ENCODE data around the gene FRYL.
"Not testable (repeated sequence)": the region's sequence is repeated elsewhere in the genome, so short reads cannot be mapped to it uniquely, and the experiment has no call there.

FRYL gene

DNA sequence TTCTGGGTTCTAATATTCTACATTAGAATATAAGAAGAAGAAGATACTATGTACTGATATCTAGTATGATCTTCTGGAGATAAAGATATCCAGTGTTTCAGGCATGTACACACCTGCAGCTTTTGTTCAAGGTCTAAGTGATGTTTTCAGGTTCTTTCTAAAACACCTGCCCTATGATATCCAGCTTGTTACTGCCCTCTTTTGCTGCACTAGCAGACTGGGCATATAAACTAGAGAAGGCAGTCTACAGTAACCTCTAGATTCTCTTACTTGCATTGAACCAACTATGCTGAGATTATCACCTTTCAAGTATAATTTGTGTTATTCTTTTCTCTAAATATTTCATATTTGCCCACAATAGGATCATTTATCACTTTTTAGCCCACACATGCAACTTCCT is 1.9 kb upstream of the FRYL start:
- no peak for DNase-seq

DNA sequence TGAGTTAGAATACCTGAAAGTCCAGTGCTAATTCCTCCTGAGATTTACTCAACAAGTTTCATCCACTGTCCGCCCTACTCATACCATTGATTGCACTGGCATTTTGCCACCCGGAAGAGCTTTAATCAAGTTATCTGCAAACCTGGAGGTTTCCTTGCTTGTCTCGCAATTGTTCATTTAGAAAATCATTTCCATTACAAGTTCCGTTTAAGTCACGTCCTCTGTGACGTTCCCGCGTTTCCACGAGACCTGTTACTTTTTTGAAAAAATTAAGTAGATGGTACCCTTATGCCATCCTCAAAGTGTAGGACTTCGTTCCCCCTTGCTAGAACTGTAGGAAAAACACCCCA is 761 bp upstream of the FRYL start:
- DNase-seq, result peak; percentile 51

DNA sequence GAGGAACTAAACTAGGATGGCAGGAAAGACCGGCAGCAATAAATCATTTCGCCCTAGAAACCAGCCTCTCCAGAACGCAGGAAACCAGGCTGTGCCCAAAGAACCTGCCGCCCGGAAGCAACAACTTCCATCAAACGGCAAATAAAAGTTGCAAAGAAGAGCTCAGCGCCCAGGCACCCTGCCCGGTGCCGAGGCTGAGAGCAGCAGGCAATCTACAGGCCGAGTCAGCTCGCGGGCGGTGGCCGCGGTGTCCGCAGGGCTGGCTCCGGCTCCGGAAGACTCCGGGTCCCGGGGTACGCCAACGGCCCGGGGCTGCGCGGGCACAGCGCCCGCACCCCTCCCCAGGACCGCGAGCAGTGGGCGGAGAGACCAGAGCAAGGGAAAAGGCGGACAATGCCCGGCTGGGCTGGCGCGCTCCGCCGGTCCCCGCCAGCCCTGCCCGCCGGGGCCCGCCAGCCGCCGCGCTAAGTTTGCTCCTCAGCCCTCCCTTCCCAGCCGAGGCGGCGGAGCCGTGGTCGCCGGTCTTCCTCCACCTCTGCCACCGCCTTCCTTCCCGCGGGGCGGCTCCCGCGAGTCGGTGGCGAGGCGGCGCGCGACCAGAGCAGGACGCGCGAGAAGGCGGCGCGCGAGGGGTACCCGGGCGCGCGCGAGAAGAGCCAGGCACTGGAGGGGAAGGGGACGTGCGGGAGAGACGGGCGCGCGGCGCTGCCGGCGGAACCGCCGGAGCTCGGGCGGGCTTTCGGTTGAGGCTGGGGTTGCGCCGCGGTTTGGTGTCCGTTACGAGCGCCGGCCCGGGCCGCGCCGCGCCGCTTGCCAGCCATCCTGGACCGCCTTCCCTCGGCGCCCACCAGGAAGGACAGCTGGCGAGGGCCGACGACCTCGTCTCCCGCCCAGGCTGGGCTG is 733 bp downstream of the FRYL start:
- DNase-seq, result peak; percentile 76

DNA sequence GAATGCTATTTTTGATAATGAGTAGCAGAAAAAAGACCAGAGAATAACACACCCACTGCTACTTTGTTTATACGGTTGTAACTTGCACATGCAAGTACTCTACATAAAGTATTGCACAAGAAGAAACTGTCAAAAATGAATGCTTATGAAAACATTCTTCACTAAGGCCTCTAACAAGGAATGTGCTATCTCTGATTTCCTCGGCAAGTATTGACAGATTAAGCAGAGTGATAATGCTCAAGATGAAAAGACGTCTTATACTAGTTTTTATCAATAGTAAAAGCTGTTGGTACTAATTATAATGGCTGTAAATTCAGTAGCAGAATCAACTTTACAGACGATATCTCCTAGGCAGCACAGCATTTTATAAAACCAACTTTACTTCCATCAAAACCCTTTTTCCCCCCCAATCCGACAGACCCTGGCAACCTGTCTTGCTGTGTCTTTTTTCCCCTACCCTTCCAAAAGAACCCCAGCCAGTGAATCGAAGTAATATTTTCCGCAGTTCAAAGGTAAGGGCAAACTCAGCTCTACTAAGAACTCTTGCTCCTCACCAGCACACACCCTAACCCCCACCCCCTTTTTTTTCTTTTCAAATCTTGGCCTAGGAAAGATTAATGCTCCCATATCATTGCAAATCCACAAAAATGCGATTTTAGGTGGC is 1.5 kb downstream of the FRYL start:
- DNase-seq, result peak; percentile 20

DNA sequence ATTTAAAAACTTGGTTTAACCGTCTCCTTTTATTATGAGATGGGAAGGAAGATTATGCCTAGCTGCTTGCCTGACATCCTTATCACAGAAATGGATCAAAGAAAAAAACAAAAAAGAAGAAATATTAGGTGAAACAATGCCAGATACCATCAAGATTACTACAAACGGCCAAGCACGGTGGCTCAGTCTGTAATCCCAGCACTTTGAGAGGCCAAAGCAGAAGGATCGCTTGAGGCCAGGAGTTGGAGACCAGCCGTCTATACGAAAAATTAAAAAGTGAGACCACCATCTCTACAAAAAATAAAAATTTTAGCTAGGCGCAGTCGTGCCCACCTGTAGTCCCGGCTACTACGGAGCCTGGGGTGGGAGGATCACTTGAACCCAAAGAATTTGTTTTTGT is 2.3 kb downstream of the FRYL start:
- DNase-seq, result no peak

DNA sequence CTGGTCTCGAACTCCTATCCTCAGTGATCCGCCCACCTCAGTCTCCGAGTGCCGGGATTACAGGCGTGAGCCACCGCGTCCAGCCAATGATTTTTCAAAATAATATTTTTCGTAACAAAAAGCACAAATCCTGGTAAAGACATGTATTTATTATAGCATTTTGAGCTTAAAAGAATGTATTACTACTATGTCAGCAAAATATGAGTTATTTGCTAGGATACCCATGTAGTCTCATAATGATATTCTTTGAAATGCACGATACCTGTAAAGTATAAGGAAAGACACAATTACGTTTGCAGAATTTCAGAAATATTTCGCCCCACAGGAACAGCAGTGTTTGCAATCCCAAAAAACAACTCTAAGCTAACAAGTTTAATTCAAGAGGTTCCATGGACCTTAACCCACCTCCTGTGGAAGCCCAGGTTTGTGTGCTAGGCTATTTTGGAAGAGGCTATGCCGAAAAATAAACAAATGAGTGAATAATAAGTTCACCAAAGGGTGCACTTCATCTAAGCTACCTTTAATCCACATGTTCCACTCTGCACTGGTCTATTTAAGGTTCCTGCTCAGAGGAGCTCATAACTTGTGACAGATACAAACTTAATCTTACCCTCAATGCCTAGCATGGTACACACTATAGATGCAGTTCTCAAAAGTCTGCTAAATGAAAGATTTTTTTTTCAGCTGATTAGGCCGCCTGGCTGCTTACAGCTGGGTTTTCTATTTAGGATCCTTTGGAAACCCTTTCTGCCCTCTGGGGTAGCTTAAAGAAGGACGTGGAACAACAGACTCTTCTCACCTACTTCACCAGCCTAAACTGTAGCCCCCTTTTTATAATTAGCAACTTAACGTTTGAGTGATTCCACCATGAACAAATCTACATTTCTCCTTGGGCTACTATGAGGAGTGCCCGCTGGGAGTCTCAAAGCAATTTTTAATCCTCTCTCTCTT is 5.0 kb downstream of the FRYL start:
- DNase-seq, result no peak

DNA sequence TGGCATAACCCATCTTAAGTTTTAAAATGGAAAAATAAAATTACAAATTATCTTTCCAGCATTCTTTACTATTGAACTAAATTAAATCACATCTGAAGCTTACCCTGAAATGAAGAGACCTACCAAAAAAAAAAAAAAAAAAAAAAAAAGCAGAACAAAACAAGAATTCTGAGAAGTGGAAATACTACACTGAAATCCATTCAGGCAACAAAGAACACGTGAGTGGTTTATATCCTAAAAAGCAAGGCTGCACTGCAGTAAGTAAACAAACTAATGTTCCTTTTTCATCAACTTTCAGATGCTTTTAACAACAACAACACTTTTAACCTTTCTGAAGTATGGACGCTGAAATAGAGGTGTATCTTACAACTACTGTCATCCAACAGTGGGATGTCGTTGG is 7.5 kb downstream of the FRYL start:
- DNase-seq, result no peak

DNA sequence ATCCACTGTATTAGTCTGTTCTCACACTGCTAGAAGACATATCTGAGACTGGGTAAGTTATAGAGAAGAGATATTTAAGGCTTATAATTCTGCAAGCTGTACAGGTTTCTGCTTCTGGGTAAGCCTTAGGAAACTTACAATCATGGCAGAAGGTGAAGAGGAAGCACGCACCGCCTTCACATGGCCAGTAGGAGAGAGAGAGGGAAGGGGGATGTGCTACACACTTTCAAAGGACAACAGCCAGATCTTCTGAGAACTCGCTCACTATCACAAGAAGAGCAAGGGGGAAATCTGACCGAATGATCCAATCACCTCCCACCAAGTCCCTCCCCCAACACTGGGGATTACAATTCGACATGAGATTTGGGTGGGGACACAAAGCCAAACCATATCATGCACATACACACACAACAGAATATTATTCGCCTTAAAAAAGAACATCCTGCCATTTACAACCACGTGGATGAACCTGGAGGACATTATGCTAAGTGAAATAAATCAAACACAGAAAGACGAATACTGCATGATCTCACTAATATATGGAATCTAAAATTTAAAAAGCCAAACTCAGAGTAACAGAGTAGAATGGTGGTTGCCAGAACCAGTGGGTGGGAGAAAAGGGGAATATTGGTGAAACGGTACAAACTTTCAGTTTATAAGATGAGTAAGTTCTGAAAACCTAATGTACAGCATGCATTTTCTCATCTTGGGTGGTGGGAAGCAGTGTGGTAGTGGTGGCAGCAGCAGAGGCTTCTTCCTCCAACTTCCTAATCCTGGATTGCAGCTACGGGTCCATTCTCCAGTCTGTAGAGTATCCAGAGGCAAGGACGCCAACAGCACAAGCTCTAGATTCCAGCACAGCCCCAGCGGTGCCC is 12.8 kb downstream of the FRYL start:
- DNase-seq, result no peak

DNA sequence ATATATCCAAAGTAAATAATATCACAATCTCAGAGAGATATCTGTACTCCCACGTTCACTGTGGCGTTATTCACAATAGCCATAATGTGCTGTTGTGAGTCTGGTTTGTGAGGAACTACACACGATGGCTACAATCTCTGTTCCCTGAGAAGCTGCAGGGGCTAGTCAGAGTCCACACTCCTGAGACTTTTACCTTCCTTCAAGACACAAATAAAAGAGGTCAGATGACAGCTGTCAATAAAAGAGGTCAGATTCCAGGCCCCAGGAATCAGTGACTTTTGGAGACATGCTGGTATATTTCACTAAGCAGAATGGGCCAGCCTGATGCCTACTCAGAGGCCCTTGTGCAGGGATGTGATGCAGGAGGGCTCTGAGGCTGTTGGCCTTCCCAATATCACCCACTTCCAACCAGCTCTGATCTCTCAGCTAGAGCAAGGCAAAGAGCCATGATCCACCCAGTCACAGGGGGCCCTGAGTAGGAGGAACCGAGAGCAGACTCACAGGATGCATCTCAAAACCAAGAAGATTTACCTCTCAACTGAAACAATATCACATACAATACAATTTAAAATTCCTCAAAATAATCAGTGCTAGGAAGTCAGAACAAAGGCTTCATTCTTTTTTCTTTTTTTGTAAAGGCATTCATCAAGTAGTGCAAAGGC is 13.8 kb downstream of the FRYL start:
- DNase-seq, result no peak

DNA sequence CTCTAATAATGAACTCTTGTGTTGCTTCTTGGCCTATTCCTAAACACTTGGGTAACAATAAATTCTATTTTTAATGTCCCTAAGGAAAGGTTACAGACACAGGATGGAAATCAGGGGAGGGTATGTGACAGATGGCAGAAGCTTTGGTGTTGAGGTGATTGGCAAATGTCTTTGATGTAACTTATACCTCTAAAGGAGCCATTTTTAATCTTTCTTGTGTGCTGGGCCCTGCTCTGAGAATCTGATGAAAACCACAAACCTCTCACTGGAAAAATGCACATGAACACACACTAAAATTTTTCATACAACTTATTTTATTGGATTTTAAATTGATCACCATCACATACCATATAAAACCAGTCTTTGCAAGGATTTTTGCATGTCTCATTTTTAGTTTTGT is 17.7 kb downstream of the FRYL start:
- DNase-seq, result no peak

DNA sequence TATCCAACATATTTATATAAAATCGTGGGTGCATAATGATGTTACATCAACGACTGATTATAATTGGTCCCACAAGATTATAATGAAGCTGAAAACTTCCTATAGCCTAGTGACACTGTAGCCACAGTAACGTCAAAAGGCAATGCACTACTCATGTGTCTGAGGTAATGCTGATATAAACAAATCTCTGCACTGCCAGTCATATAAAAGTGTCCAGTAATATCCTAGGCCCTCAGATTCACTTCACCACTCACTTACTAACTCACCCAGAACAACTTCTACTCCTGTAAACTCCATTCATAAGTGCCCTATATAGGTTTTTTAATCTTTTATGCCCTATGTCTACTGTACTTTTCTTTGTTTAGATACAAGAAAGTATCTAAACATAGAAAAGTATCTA is 18.8 kb downstream of the FRYL start:
- no peak for DNase-seq

DNA sequence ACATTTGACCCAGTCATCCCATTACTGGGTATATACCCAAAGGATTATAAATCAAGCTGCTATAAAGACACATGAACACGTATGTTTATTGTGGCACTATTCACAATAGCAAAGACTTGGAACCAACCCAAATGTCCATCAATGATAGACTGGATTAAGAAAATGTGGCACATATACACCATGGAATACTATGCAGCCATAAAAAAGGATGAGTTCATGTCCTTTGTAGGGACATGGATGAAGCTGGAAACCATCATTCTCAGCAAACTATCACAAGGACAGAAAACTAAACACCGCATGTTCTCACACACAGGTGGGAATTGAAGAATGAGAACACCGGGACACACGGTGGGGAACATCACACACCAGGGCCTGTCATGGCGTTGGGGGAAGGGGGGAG is 21.4 kb downstream of the FRYL start:
- DNase-seq, result not testable (repeated sequence)

DNA sequence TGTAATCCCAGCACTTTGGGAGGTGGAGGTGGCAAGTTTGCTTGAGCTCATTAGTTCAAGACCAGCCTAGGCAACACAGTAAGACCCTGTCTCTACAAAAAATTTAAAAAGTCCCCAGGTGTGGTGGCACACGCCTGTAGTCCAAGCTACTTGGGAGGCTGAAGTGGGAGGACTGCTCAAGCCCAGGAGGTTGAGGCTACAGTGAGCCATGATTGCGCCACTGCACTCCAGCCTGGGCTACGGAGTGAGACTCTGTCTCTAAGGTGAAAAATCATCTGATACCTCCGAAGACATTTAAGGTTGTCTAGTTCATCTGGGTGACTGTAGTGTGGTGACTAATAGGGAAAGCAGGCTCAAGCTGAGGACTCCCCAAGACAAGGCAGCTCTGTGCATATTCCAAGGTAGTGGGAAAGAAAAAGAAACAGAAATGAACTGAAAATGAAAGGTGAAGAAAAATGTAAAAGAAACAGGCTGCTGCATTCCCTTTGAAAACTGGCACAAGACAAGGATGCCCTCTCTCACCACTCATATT is 23.3 kb downstream of the FRYL start:
- no peak for DNase-seq

DNA sequence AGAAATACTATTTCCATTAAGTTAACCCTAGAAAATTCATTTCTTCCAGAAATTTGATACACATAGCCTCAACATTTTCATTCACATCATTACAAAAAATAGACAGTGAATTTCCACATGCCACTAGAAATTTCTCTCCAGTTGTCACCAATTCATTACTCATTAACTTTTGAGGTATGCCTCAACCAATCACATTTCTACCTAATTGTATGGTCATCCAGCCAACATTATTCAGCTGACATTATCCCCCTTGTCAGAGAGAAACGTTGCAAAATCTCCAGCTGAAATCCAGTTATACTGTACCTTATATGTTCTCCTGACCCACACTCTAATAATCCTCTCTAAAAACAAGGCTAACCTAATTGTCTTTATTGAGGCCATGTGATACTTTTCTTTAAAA is 24.8 kb downstream of the FRYL start:
- no peak for DNase-seq

DNA sequence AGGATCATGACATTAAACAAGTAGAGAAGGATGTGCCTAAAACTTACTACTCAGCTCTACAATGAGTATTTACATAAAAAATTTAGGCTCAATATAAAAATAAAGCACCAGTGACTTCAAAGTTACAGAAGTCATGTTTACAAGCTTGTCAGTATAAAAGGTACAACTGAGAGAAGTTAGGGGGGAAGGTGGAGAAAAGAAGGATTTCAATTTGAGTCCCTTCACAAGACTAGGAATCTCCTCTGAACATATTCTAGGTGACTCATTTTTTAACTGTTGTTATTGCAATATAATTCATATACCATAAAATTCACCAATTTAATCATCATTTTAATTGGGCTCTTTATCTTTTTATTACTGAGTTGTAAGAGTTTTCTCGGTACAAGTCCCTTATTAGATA is 26.9 kb downstream of the FRYL start:
- no peak for DNase-seq

DNA sequence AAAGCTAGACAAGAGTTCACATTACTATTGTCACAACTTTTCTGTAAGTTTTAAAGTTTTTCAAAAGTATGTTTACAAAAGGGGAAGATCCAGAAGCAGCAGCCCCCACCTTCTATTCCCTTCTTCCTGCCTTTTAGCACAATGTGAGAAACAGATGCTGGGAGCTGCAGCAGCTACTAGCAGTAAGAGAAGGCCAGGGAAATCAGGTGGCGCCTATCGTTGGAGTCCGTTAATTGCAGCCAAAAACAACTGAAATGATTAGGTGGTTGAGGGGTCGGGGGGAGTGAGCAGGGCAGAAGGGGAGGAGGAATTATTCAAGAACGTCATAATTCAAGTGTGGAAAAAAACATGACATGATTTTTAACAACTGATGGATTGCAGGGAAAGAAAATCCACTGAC is 27.4 kb downstream of the FRYL start:
- DNase-seq, result no peak

DNA sequence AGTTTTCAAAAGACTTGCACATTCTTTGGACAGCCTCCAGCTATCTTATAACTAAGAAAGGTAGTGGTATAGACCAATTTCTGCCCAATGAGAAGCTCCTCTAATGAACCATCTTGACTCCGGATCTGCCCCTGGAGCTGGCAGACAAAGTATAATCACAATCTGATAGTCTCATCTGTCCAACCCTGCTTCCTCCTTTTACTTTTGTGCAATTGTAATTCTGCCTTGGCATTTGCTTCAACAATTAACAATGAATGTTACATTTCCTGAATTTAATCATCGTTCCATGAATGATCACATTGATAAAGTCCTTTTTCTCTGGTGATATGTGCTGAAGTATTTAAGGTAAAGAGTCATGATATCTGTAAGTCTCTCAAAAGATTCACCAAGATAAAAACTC is 27.8 kb downstream of the FRYL start:
- no peak for DNase-seq

DNA sequence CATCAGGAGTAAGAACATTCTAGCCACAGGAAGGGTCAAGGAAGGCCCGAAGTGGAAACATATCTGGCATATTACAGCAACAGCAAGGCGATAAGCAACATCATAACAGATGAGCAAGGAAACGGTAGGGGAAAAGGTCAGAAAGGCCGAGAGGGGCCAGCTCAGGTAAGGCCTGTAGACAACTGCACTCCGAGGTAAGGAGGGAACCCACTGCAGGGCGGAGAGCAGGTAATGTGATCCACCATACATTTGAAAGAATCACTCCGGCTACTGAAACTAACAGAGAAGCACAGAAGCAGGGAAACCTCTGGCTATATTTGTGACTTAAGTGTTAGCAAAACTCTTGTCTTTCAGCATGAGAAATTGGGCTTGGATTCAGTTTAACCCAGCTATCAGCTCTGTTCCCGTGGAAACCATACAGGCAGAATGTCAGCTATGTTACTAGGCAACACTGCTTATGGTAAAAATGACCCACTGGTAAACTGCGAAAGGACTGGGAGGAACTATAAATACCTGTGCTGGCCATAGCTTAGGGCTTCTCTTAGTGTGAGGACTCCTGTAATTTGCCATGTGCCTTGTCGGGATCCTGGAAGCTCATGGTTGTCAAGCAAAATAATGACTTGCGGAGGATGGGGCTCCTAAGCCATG is 31.0 kb downstream of the FRYL start:
- DNase-seq, result no peak

DNA sequence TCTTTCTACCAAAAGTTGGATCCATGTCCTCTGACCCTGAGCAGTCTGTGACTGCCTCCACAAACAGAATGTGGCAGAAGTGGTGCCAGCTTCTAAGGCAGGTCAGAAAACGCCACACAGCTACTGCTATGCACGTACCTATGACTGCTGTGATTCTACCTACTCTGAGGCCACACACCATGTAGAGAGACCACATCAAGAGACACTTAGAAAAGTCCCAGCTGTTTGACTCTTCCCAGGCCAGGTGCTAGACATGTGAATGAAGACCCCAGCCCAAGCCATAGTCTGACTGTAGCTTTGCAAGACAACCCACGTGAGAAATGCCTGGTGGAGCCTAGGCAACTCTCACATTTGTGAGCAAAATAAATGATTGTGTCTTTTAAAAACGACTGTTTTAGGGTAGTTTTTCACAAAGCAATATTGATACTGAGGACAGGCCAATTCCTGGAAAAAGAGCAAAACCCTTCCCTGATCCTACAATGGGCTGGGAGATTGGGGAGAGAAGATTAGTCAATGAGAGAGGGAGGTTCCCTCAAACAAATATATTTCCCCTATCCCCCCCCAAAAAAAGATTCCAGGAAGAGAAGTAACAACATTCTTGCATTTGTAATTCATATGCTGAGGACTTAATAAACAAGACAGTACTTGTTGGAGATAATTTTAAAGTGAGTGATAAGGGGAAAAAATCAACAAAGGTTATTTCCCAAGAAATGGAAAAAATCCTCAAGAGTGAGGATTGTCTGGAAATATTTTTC is 33.3 kb downstream of the FRYL start:
- DNase-seq, result no peak

DNA sequence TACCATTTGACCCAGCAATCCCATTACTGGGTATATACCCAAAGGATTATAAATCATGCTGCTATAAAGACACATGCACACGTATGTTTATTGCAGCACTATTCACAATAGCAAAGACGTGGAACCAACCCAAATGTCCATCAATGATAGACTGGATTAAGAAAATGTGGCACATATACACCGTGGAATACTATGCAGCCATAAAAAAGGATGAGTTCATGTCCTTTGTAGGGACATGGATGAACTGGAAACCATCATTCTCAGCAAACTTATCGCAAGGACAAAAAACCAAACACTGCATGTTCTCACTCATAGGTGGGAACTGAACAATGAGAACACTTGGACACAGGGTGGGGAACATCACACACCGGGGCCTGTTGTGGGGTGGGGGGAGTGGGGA is 34.9 kb downstream of the FRYL start:
- DNase-seq, result not testable (repeated sequence)

Data from activated CD4-positive, alpha-beta T cell treated with anti-CD3 and anti-CD28 coated beads, Interleukin-2, Interleukin-6, amounts not matched to agents 100 ng/mL and 50 ng/mL, durations not matched to agents 16 hours and 8 hours (primary cell).